Lower lobe of right lung (tissue), 2 donors: ENCODE measurements around the gene SULT6B1. TPM values are rescaled to one million over a fixed set of nuclear protein-coding genes. Genes with fewer than 3 reads are reported as not detected.
"Not testable (repeated sequence)": the region's sequence is repeated elsewhere in the genome, so short reads cannot be mapped to it uniquely, and the experiment has no call there.

Source experiments
- ATAC-seq, 2 donors: fragments of 200-7000 bp; cut with Tn5 transposase; one replicate each; pipeline ENCODE4 v1.9.1; 2020 to 2022; ENCODE audit warnings: mild to moderate bottlenecking in 2 of 2, moderate library complexity in 2 of 2
- DNase-seq: peaks from one replicate; pipeline ENCODE4 v3.0.0-alpha.2; 2020
- H3K27ac ChIP-seq: fragments of 200-600 bp; one replicate; pipeline ENCODE4 v1.8.0; 2022
- H3K27me3 ChIP-seq: fragments of 200-600 bp; one replicate; pipeline ENCODE4 v1.8.0; 2022; ENCODE audit warnings: low read depth
- H3K36me3 ChIP-seq: fragments of 200-600 bp; one replicate; pipeline ENCODE4 v1.8.0; 2022; ENCODE audit warnings: mild to moderate bottlenecking
- H3K4me1 ChIP-seq: fragments of 200-600 bp; one replicate; pipeline ENCODE4 v1.8.0; 2022
- H3K4me3 ChIP-seq: fragments of 200-600 bp; one replicate; pipeline ENCODE4 v1.8.0; 2022; ENCODE audit warnings: mild to moderate bottlenecking
- H3K9me3 ChIP-seq: fragments of 200-600 bp; one replicate; pipeline ENCODE4 v1.8.0; 2022
- CTCF ChIP-seq: fragments of 200-600 bp; IDR thresholded peaks from one replicate; pipeline ENCODE4 v1.8.0; 2022; ENCODE audit warnings: antibody characterized with exemption, mild to moderate bottlenecking
- intact Hi-C: fragments of 100-400 bp; cut with DNase I; formaldehyde crosslinking; loops from one replicate; pipeline ENCODE4 v1.11.0; 2022
- total RNA-seq: library from RNA; stranded (reverse); fragmentation: NEBNext Ultra II Directional; extraction: Animal tissue kit (Norgen Biotek cat#: 25700); gene quantifications from one replicate; pipeline ENCODE4 v1.2.1, GENCODE V29; 2021
- donor health status: DM: no; HTN: yes; CAD: no; lungs with severe emphysema.

The SULT6B1 gene
- total RNA-seq, 1 donor from 2014 or later: not detected

- Histone ChIP-seq H3K27ac (no peak overlapping the region), H3K4me3 (no peak overlapping the region), H3K4me1 (peaks cover 38% of the 10 kb centered on the region), H3K36me3 (peaks cover 26% of the 10 kb centered on the region), H3K9me3 (no peaks in the 10 kb centered on the region), H3K27me3 (no peaks in the 10 kb centered on the region)
- DNase-seq (no peak), ATAC-seq (no peak)
- intact Hi-C loops: no loop called here
- no peak for TF ChIP-seq CTCF
Observed at GRCh38 chr2:37228788-37229187, 40.3 kb upstream of the SULT6B1 start.

GRCh38 chr2:37226863-37227262 is 38.4 kb upstream of the SULT6B1 start:
- DNase-seq (no peak), ATAC-seq (no peak)
- intact Hi-C loops: no loop called here
- Histone ChIP-seq H3K27ac (no peak overlapping the region), H3K27me3 (no peaks in the 10 kb centered on the region), H3K36me3 (peaks cover 46% of the 10 kb centered on the region), H3K4me3 (no peak overlapping the region), H3K9me3 (no peaks in the 10 kb centered on the region), H3K4me1 (peaks cover 27% of the 10 kb centered on the region)
- no peak for TF ChIP-seq CTCF

GRCh38 chr2:37225129-37225528 is 36.7 kb upstream of the SULT6B1 start:
- H3K27me3 ChIP-seq, H3K9me3 ChIP-seq, intact Hi-C loops, H3K4me3 ChIP-seq, DNase-seq, H3K27ac ChIP-seq, ATAC-seq: not testable (repeated sequence)
- Histone ChIP-seq H3K4me1 (peaks cover 22% of the 10 kb centered on the region), H3K36me3 (peaks cover 63% of the 10 kb centered on the region)

GRCh38 chr2:37224063-37224462 is 35.6 kb upstream of the SULT6B1 start:
- DNase-seq: no peak
- H3K27me3 ChIP-seq: no peaks in the 10 kb centered on the region
- no peak overlapping the region for H3K27ac ChIP-seq
- intact Hi-C loops: no loop called here
- H3K4me3 ChIP-seq: no peak overlapping the region
- ATAC-seq: no peak
- peaks cover 13% of the 10 kb centered on the region for H3K4me1 ChIP-seq
- TF ChIP-seq CTCF: no peak
- H3K9me3 ChIP-seq: no peaks in the 10 kb centered on the region
- peaks cover 74% of the 10 kb centered on the region for H3K36me3 ChIP-seq

GRCh38 chr2:37223131-37223530 is 34.7 kb upstream of the SULT6B1 start:
- intact Hi-C loops: no loop called here
- H3K9me3 ChIP-seq: no peaks in the 10 kb centered on the region

GRCh38 chr2:37219046-37219445 is 30.6 kb upstream of the SULT6B1 start:
- no peak for TF ChIP-seq CTCF
- H3K27me3 ChIP-seq: no peaks in the 10 kb centered on the region
- DNase-seq (no peak), ATAC-seq (no peak)
- no peak overlapping the region for H3K27ac ChIP-seq
- peaks cover 96% of the 10 kb centered on the region for H3K36me3 ChIP-seq
- intact Hi-C loops: no loop called here
- no peak overlapping the region for H3K4me3 ChIP-seq
- H3K9me3 ChIP-seq: no peaks in the 10 kb centered on the region
- H3K4me1 ChIP-seq: peaks cover 2% of the 10 kb centered on the region

More at GRCh38 chr2:37223131-37223530, 34.7 kb upstream of the SULT6B1 start:
- no peak overlapping the region for H3K4me3 ChIP-seq
- DNase-seq (no peak), ATAC-seq (no peak)
- no peaks in the 10 kb centered on the region for H3K27me3 ChIP-seq
- H3K4me1 ChIP-seq: peaks cover 13% of the 10 kb centered on the region
- H3K27ac ChIP-seq: no peak overlapping the region
- TF ChIP-seq CTCF: no peak
- H3K36me3 ChIP-seq: peaks cover 76% of the 10 kb centered on the region
